Measurements from ENCODE around the gene KMT2E.

DNA sequence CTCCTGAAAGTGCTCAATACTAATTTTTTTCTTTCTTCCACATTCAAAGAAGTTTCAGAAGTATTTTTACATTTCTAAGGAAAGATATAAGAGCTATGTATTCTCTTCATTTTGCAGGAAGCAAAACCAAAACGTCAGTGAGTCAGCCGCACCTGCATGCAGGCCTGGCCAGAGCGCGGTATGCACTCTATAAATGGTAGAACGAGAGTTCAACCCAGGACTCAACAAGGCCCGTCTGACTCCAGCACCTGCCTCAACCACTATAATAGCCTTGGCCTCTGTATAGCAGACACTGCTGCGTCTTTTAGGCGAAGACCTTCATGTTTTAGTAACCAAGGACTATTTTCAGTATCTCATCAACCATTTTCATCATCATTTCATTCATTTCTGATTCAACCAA, 113.2 kb downstream of the KMT2E start:
- TF ChIP-seq POLR2AphosphoS5 (IDR thresholded peaks at IDR 0.05; ENCODE audit: borderline replicate concordance, low read depth, low read length) (no peak), EZH2 (IDR thresholded peaks at IDR 0.05) (no peak), FOXP2 (optimal IDR thresholded peaks at IDR 0.05; ENCODE audit: control extremely low read depth, extremely low read length, insufficient read depth) (no peak)

All from SK-N-MC (cell line).